HCT116 (cell line): ENCODE data around the gene SORL1. TPM values are rescaled to one million over a fixed set of nuclear protein-coding genes. Genes with fewer than 3 reads are reported as not detected.
A peak's percentile ranks its signal among the peaks of the same experiment; 100 is the strongest.

Experiments used
- ATAC-seq: fragments of 200-7000 bp; cut with Tn5 transposase; 2 replicates; pipeline ENCODE4 v1.9.1; 2020; ENCODE audit warnings: mild to moderate bottlenecking, moderate library complexity
- BruUV-seq: library from RNA; stranded (reverse); fragments of 400-500 nt; replicated peaks from 2 replicates; lab custom pipeline; 2021; lab: Mats Ljungman, UMichigan
- CTCF ChIA-PET: fragments of 300-600 bp; sonication (Branson Sonifier 250); formaldehyde crosslinking; loops from one replicate; lab custom pipeline; 2021; ENCODE audit warnings: antibody characterized with exemption; lab: Charles Lee
- POLR2A ChIA-PET: fragments of 300-600, 350-600 bp; sonication (Branson Sonifier 250); formaldehyde crosslinking; loops from one replicate; lab custom pipeline; 2021; ENCODE audit warnings: antibody characterized with exemption; lab: Charles Lee
- RAD21 ChIA-PET, 2 experiments: fragments of 300-600 bp; sonication (Branson Sonifier 250); formaldehyde crosslinking; loops; one replicate each; lab custom pipeline; 2023; ENCODE audit warnings: low total read pairs in 2 of 2; ENCODE audit not compliant: uncharacterized antibody in 2 of 2, unreplicated experiment in 2 of 2, low non-redundant PET in 1 of 2; lab: Charles Lee
- DNase-seq: peaks from one replicate; pipeline ENCODE4 v3.0.0-alpha.2; 2010; ENCODE audit warnings: low read depth, low spot score
- H2AFZ ChIP-seq: fragments of 200-600 bp; shearing (Covaris generic), sonication (generic); 2 replicates; pipeline ENCODE4 v1.6.1; 2017; ENCODE audit warnings: low read depth, mixed run types, mixed read lengths, antibody characterized with exemption, low read length; ENCODE audit not compliant: poor library complexity, severe bottlenecking
- H3K27ac ChIP-seq: 2 replicates; pipeline ENCODE4 v1.5.1; 2012; ENCODE audit warnings: low read depth, low read length
- H3K27me3 ChIP-seq: fragments of 200-600 bp; sonication (generic); 2 replicates; pipeline ENCODE4 v1.6.1; 2016; ENCODE audit warnings: mixed run types, low read length, mixed read lengths; ENCODE audit not compliant: insufficient read depth
- H3K36me3 ChIP-seq, 2 experiments: fragments of 200-500 bp in 1 of 2; fragments of 200-600 bp in 1 of 2; sonication (Bioruptor generic) in 1 of 2; sonication (generic) in 1 of 2; 2 replicates each; pipeline versions ENCODE4 v1.5.1 to v1.6.1; 2014 to 2016; ENCODE audit warnings: low read length in 2 of 2, inconsistent platforms in 1 of 2, mixed read lengths in 1 of 2, mixed run types in 1 of 2; ENCODE audit not compliant: insufficient read depth in 2 of 2, control insufficient read depth in 1 of 2
- H3K4me1 ChIP-seq, 2 experiments: fragments of 200-600 bp in 1 of 2; sonication (generic) in 1 of 2; 2 replicates each; pipeline versions ENCODE4 v1.5.1 to v1.6.1; 2012 to 2017; ENCODE audit warnings: low read length in 2 of 2, inconsistent platforms in 1 of 2, mild to moderate bottlenecking in 1 of 2, mixed read lengths in 1 of 2, mixed run types in 1 of 2, moderate library complexity in 1 of 2; ENCODE audit not compliant: insufficient read depth in 2 of 2, control insufficient read depth in 1 of 2
- H3K4me2 ChIP-seq: fragments of 200-600 bp; sonication (generic); 2 replicates; pipeline ENCODE4 v1.6.1; 2017; ENCODE audit warnings: mixed run types, low read length, mixed read lengths
- H3K4me3 ChIP-seq, 2 experiments: fragments of 200-600 bp in 1 of 2; sonication (generic) in 1 of 2; replicated peaks in 1 of 2; 2 replicates each; pipeline ENCODE4 v1.5.1; 2011 to 2016; ENCODE audit warnings: low read length in 2 of 2, control low read depth in 1 of 2, low read depth in 1 of 2, mild to moderate bottlenecking in 1 of 2, mixed read lengths in 1 of 2, mixed run types in 1 of 2
- H3K79me2 ChIP-seq: fragments of 200-600 bp; sonication (generic); 2 replicates; pipeline ENCODE4 v1.6.1; 2017; ENCODE audit warnings: mild to moderate bottlenecking, mixed run types, low read length, moderate library complexity, mixed read lengths; ENCODE audit not compliant: insufficient read depth
- H3K9ac ChIP-seq: fragments of 200-600 bp; sonication (generic); 2 replicates; pipeline ENCODE4 v1.6.1; 2016; ENCODE audit warnings: low read length, mixed read lengths
- H3K9me2 ChIP-seq: fragments of 200-600 bp; sonication (generic), shearing (Covaris generic); 2 replicates; pipeline ENCODE4 v1.6.1; 2017; ENCODE audit warnings: mixed run types, mild to moderate bottlenecking, moderate library complexity; ENCODE audit not compliant: insufficient read depth
- H3K9me3 ChIP-seq, 2 experiments: fragments of 200-500 bp in 1 of 2; fragments of 200-600 bp in 1 of 2; sonication (Bioruptor generic) in 1 of 2; sonication (generic) in 1 of 2; 2 replicates each; pipeline ENCODE4 v1.6.1; 2014 to 2017; ENCODE audit warnings: low read length in 2 of 2, mixed read lengths in 2 of 2, inconsistent platforms in 1 of 2, low read depth in 1 of 2, mild to moderate bottlenecking in 1 of 2, mixed run types in 1 of 2, moderate library complexity in 1 of 2; ENCODE audit not compliant: control insufficient read depth in 1 of 2, insufficient read depth in 1 of 2
- H4K20me1 ChIP-seq: fragments of 200-600 bp; sonication (generic), shearing (Covaris generic); 2 replicates; pipeline ENCODE4 v1.6.1; 2017; ENCODE audit warnings: mixed run types, mild to moderate bottlenecking, moderate library complexity; ENCODE audit not compliant: insufficient read depth
- EGR1 ChIP-seq: IDR thresholded peaks from 2 replicates; pipeline ENCODE4 v1.6.1; 2012; ENCODE audit warnings: low read depth
- ELF1 ChIP-seq: IDR thresholded peaks from 2 replicates; pipeline ENCODE4 v1.6.1; 2012; ENCODE audit warnings: low read depth, borderline replicate concordance
- FOSL1 ChIP-seq: IDR thresholded peaks from 2 replicates; pipeline ENCODE4 v1.6.1; 2012; ENCODE audit warnings: low read depth
- JUND ChIP-seq: IDR thresholded peaks from 2 replicates; pipeline ENCODE4 v1.6.1; 2012
- SIN3A ChIP-seq: IDR thresholded peaks from 2 replicates; pipeline ENCODE4 v1.6.1; 2012; ENCODE audit warnings: low read depth
- intact Hi-C: fragments of 100-400 bp; cut with micrococcal nuclease; formaldehyde crosslinking; loops from 2 replicates; pipeline ENCODE4 v1.10.0; 2022
- total RNA-seq: library from RNA; stranded (reverse); gene quantifications from one replicate; pipeline ENCODE4 v1.2.1, GENCODE V29; 2021; ENCODE audit not compliant: unreplicated experiment
- TF ChIP-seq, protein P1 (sequence below): IDR thresholded peaks from 2 replicates; pipeline ENCODE4 v1.6.1; 2012; ENCODE audit warnings: low read depth
- TF ChIP-seq, protein P2 (sequence below): IDR thresholded peaks from 2 replicates; pipeline ENCODE4 v1.6.1; 2011; ENCODE audit warnings: mild to moderate bottlenecking, low read length, moderate library complexity; ENCODE audit not compliant: insufficient replicate concordance; ENCODE audit errors: extremely low read depth

The SORL1 gene
- total RNA-seq, 1 experiment from 2014 or later: 17.4 TPM

DNA sequence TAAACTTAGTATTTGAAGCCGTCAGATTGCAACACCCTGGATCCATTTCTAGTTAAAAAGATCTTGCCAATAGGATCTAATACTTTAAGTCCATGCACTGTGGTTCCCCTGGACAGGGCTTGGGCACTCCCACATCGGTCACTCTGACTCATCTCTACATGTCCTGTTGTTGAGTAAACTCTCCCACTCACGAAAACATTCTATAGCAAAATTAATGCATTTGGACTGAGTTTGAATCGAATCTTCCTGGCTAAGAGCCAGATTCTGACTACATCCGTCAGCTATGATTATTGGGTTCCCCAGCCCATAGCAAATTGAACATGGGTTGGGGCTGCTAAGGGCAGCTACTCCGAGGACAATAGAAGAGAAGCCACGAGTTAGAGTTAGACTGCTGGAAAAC, 182.8 kb downstream of the SORL1 start:
- TF ChIP-seq, protein P1, sequence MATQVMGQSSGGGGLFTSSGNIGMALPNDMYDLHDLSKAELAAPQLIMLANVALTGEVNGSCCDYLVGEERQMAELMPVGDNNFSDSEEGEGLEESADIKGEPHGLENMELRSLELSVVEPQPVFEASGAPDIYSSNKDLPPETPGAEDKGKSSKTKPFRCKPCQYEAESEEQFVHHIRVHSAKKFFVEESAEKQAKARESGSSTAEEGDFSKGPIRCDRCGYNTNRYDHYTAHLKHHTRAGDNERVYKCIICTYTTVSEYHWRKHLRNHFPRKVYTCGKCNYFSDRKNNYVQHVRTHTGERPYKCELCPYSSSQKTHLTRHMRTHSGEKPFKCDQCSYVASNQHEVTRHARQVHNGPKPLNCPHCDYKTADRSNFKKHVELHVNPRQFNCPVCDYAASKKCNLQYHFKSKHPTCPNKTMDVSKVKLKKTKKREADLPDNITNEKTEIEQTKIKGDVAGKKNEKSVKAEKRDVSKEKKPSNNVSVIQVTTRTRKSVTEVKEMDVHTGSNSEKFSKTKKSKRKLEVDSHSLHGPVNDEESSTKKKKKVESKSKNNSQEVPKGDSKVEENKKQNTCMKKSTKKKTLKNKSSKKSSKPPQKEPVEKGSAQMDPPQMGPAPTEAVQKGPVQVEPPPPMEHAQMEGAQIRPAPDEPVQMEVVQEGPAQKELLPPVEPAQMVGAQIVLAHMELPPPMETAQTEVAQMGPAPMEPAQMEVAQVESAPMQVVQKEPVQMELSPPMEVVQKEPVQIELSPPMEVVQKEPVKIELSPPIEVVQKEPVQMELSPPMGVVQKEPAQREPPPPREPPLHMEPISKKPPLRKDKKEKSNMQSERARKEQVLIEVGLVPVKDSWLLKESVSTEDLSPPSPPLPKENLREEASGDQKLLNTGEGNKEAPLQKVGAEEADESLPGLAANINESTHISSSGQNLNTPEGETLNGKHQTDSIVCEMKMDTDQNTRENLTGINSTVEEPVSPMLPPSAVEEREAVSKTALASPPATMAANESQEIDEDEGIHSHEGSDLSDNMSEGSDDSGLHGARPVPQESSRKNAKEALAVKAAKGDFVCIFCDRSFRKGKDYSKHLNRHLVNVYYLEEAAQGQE: no peak
- TF ChIP-seq FOSL1: peak; percentile 48; the same call in 1 of the 2 replicates
- H3K4me1 ChIP-seq: peaks cover 0 to 9% of the 10 kb centered on the region in 2 experiments; a peak in 2 of 4 replicates
- ChIA-PET CTCF (no interaction called here), RAD21 (no interaction called here), POLR2A (no interaction called here)
- no peak overlapping the region for H3K4me3 ChIP-seq
- no peaks in the 10 kb centered on the region for H3K36me3 ChIP-seq
- intact Hi-C loops: no loop called here
- H2AFZ ChIP-seq: no peak overlapping the region
- H3K27me3 ChIP-seq: no peaks in the 10 kb centered on the region
- H3K79me2 ChIP-seq: no peaks in the 10 kb centered on the region
- DNase-seq (no peak), ATAC-seq (peak; percentile 46)
- H4K20me1 ChIP-seq: no peaks in the 10 kb centered on the region
- no peaks in the 10 kb centered on the region for H3K9me2 ChIP-seq
- H3K9ac ChIP-seq: no peak overlapping the region
- BruUV-seq: no TSS peak
- H3K4me2 ChIP-seq: peak overlapping the region; percentile 8; the same call in 1 of the 2 replicates
- H3K27ac ChIP-seq: no peak overlapping the region
- no peaks in the 10 kb centered on the region for H3K9me3 ChIP-seq

DNA sequence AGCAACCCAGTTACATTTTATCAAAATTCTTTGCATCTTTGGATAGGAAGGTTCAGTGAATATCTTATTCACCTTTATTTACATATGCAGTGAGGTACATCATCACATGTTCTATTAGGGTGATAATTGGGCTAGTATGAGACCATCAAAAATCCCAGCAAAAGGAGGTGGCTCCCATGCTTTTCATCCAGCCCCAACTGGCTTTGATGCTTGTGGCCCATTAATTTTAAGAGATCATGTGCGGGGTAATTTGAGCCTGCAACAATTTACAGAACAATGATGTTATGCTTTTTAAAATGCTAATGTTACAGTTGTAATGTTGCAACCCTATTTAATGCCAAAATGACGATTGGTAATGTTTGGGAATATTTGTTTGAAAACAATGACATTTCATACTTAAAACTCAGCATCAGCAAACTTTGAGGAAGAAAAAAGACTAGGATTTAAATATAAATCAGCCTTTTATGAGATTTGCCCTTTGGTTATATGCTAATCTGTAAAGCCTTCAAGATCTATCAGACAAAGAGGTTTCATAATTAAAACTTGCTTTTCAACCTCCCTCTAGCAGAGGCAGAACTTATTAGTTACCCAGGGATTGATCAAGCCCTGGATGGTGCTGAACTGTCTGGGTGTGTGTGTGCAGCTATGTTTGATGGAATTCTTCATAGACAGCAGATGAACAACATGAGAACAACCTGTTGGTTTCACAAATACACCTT, 184.1 kb downstream of the SORL1 start:
- no peak overlapping the region for H2AFZ ChIP-seq
- POLR2A ChIA-PET: no interaction called here
- intact Hi-C loops: no loop called here
- no peaks in the 10 kb centered on the region for H3K79me2 ChIP-seq
- CTCF ChIA-PET: no interaction called here
- no peaks in the 10 kb centered on the region for H3K27me3 ChIP-seq
- BruUV-seq: no TSS peak
- no peaks in the 10 kb centered on the region for H3K9me2 ChIP-seq
- H3K4me2 ChIP-seq: no peak overlapping the region
- H3K27ac ChIP-seq: no peak overlapping the region
- RAD21 ChIA-PET: no interaction called here
- no peaks in the 10 kb centered on the region for H3K9me3 ChIP-seq
- no peaks in the 10 kb centered on the region for H4K20me1 ChIP-seq
- no peak overlapping the region for H3K4me3 ChIP-seq
- peaks cover 0 to 9% of the 10 kb centered on the region in 2 experiments; a peak in 2 of 4 replicates for H3K4me1 ChIP-seq
- H3K9ac ChIP-seq: no peak overlapping the region
- DNase-seq (no peak), ATAC-seq (no peak)
- H3K36me3 ChIP-seq: no peaks in the 10 kb centered on the region
- TF ChIP-seq FOSL1: no peak
- TF ChIP-seq ELF1: no peak
- no peak for TF ChIP-seq EGR1
- TF ChIP-seq, protein P1: no peak
- no peak for TF ChIP-seq JUND
- TF ChIP-seq, protein P2, sequence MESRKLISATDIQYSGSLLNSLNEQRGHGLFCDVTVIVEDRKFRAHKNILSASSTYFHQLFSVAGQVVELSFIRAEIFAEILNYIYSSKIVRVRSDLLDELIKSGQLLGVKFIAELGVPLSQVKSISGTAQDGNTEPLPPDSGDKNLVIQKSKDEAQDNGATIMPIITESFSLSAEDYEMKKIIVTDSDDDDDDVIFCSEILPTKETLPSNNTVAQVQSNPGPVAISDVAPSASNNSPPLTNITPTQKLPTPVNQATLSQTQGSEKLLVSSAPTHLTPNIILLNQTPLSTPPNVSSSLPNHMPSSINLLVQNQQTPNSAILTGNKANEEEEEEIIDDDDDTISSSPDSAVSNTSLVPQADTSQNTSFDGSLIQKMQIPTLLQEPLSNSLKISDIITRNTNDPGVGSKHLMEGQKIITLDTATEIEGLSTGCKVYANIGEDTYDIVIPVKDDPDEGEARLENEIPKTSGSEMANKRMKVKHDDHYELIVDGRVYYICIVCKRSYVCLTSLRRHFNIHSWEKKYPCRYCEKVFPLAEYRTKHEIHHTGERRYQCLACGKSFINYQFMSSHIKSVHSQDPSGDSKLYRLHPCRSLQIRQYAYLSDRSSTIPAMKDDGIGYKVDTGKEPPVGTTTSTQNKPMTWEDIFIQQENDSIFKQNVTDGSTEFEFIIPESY: no peak
- no peak for TF ChIP-seq SIN3A
